Ishikawa (cell line): ENCODE results near the gene LPGAT1.

Experiments
- CEBPB ChIP-seq: IDR thresholded peaks from 2 replicates; pipeline ENCODE4 v1.6.1; 2012
- CREB1 ChIP-seq: IDR thresholded peaks from 2 replicates; pipeline ENCODE4 v1.6.1; 2012; ENCODE audit warnings: low read depth
- EGR1 ChIP-seq: IDR thresholded peaks from 2 replicates; pipeline ENCODE4 v1.6.1; 2012
- EP300 ChIP-seq: IDR thresholded peaks from 2 replicates; pipeline ENCODE4 v1.6.1; 2012; ENCODE audit warnings: borderline replicate concordance
- FOXM1 ChIP-seq: IDR thresholded peaks from 2 replicates; pipeline ENCODE4 v1.6.1; 2012; ENCODE audit warnings: low read depth, borderline replicate concordance
- NFIC ChIP-seq: IDR thresholded peaks from 2 replicates; pipeline ENCODE4 v1.6.1; 2012
- RAD21 ChIP-seq: IDR thresholded peaks from 2 replicates; pipeline ENCODE4 v1.6.1; 2012; ENCODE audit warnings: low read depth
- TAF1 ChIP-seq: IDR thresholded peaks from 2 replicates; pipeline ENCODE4 v1.6.1; 2012; ENCODE audit warnings: low read depth, mild to moderate bottlenecking
- TCF12 ChIP-seq: IDR thresholded peaks from 2 replicates; pipeline ENCODE4 v1.6.1; 2012; ENCODE audit warnings: low read depth
- TEAD4 ChIP-seq: IDR thresholded peaks from 2 replicates; pipeline ENCODE4 v1.6.1; 2012
- YY1 ChIP-seq: IDR thresholded peaks from 2 replicates; pipeline ENCODE4 v1.6.1; 2012; ENCODE audit warnings: low read depth
- ZBTB7A ChIP-seq: IDR thresholded peaks from 2 replicates; pipeline ENCODE4 v1.6.1; 2012; ENCODE audit warnings: low read depth
- TF ChIP-seq, protein P1 (sequence below): IDR thresholded peaks from 2 replicates; pipeline ENCODE4 v1.6.1; 2012; ENCODE audit warnings: low read depth, mild to moderate bottlenecking
- TF ChIP-seq, protein P2 (sequence below): IDR thresholded peaks from 2 replicates; pipeline ENCODE4 v1.6.1; 2012
- TF ChIP-seq, protein P3 (sequence below): IDR thresholded peaks from 2 replicates; pipeline ENCODE4 v1.6.1; 2012

The LPGAT1 gene

DNA sequence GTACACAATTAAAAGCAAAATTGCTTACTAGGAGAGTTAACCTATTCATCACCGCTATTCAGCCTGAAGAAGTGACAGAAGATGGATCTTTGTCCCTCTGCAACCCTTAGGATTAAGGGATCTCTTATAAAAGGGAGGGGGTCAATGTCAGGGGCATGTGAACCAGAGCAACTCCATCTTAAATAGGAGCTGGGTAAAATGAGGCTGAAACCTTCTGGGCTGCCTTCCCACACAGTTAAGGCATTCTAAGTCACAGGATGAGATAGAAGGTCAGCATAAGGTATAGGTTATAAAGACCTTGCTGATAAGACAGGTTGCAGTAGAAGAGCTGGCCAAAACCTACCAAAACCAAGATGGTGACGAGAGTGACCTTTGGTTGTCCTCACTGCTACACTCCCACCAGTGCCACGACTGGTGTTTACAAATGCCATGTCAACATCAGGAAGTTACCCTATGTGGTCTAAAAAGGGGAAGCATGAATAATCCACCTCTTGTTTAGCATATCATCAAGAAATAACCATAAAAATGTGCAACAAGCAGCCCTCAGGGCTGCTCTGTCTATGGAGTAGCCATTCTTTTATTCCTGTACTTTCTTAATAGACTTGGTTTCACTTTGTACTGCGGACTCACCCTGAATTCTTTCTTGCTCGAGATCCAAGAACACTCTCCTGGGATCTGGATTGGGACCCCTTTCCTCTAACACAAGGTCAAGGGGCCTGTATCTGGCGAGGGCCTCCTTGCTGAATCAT lies 119.8 kb downstream of the LPGAT1 start:
- no peak for TF ChIP-seq TAF1
- no peak for TF ChIP-seq ZBTB7A
- no peak for TF ChIP-seq CEBPB
- TF ChIP-seq, protein P1, sequence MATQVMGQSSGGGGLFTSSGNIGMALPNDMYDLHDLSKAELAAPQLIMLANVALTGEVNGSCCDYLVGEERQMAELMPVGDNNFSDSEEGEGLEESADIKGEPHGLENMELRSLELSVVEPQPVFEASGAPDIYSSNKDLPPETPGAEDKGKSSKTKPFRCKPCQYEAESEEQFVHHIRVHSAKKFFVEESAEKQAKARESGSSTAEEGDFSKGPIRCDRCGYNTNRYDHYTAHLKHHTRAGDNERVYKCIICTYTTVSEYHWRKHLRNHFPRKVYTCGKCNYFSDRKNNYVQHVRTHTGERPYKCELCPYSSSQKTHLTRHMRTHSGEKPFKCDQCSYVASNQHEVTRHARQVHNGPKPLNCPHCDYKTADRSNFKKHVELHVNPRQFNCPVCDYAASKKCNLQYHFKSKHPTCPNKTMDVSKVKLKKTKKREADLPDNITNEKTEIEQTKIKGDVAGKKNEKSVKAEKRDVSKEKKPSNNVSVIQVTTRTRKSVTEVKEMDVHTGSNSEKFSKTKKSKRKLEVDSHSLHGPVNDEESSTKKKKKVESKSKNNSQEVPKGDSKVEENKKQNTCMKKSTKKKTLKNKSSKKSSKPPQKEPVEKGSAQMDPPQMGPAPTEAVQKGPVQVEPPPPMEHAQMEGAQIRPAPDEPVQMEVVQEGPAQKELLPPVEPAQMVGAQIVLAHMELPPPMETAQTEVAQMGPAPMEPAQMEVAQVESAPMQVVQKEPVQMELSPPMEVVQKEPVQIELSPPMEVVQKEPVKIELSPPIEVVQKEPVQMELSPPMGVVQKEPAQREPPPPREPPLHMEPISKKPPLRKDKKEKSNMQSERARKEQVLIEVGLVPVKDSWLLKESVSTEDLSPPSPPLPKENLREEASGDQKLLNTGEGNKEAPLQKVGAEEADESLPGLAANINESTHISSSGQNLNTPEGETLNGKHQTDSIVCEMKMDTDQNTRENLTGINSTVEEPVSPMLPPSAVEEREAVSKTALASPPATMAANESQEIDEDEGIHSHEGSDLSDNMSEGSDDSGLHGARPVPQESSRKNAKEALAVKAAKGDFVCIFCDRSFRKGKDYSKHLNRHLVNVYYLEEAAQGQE, result no peak
- TF ChIP-seq, protein P2, sequence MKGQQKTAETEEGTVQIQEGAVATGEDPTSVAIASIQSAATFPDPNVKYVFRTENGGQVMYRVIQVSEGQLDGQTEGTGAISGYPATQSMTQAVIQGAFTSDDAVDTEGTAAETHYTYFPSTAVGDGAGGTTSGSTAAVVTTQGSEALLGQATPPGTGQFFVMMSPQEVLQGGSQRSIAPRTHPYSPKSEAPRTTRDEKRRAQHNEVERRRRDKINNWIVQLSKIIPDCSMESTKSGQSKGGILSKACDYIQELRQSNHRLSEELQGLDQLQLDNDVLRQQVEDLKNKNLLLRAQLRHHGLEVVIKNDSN, result no peak
- TF ChIP-seq EP300, result no peak
- no peak for TF ChIP-seq CREB1
- no peak for TF ChIP-seq RAD21
- no peak for TF ChIP-seq FOXM1

DNA sequence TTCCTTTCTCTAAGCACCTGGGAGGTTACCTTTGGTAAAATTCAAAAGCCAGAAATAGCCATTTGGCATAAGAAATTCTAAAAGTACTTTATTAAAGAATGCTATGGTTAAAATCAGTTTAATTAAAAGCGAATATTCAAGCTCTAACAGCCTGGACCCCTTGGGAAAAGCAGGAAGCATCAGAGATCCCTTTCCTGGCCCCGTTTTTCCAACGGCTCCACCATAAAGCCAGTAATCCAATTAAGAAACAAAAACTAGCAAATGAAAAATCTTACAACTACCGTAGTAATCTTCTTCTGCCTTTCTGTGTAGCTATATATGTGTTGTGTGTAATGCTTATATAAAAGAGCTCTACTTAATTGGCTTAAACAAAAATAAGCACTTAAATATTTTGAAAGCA lies 121.6 kb downstream of the LPGAT1 start:
- TF ChIP-seq EP300 (no peak), FOXM1 (no peak), CEBPB (no peak)

DNA sequence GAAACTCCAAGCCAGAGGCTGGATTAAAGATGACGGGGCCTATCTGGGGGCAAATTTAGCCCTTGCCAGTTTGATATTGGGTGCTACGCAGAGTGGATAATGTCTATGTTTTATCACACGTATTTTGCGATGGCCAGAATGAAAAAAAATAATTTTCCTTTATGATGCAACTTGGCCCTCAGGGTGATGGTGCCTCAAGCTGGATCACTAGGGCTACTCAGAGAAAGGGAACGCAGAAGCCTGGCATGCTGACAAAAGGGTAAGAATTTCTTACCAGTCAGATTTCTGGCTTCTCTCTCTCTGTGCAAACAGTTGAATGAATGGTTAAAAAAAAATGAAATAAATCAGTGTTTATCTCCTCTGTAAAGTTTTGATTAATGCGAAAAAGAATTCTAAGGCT lies 122.6 kb downstream of the LPGAT1 start:
- TF ChIP-seq, protein P2, result no peak
- TF ChIP-seq NFIC (no peak), YY1 (no peak), TCF12 (no peak), ZBTB7A (no peak), TEAD4 (no peak)
- TF ChIP-seq, protein P1, result no peak
- TF ChIP-seq, protein P3, sequence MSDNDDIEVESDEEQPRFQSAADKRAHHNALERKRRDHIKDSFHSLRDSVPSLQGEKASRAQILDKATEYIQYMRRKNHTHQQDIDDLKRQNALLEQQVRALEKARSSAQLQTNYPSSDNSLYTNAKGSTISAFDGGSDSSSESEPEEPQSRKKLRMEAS, result no peak

DNA sequence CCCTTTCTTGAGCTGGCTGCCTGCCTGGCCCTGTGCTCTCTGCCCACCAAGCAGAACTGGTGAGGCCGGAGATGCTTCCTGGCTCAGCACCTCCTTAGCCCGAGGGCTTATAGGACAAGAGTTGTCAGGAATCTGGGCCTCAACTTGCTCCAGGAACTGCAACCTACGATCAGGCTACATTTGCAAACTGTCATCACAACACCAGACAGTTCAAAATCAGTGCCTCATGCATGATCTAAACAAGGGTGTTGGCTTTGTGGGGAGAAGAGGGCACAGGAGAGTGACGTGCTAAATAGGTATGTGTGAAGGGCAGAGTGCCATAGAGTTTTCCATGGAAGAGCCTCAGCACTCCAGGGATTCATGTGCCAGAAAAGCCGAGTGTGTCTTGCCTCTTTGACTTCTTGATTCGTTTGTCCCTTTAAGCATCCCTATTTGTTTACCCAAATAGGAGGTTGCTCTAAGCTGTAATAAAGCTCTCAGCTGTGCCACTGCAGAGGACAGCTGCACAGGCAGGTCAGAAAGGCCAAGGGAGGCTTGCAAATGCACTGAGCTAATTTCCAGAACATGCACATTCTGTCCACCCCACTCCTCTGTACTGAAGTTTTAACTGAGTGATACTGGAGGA lies 125.0 kb downstream of the LPGAT1 start:
- TF ChIP-seq, protein P3, result no peak
- TF ChIP-seq ZBTB7A, result no peak
- no peak for TF ChIP-seq TCF12
- no peak for TF ChIP-seq TAF1
- no peak for TF ChIP-seq EP300
- no peak for TF ChIP-seq RAD21
- TF ChIP-seq NFIC, result no peak
- TF ChIP-seq YY1, result no peak
- no peak for TF ChIP-seq CREB1
- no peak for TF ChIP-seq FOXM1
- no peak for TF ChIP-seq EGR1
- no peak for TF ChIP-seq TEAD4
- no peak for TF ChIP-seq CEBPB
- TF ChIP-seq, protein P2, result no peak

DNA sequence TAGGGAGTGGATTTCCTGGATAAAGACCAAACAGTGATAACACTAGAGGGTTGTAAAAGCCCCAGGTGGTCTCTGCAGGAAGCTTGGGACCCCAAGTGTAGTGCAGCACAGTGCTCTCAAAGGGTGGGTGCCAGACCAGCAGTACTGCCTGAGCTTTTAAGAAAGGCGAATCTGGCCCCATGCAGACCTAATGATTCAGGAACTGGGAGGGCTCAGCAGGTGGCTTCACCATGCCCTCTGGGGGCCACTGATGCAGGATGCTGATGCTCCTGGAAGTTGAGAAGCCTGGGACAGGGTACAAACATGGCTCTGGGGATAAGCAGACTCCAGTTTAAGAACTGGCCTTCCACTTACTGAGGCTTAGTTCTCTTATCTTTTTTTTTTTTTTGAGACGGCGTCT lies 126.0 kb downstream of the LPGAT1 start:
- TF ChIP-seq RAD21 (no peak), TEAD4 (no peak), CEBPB (no peak), TCF12 (no peak), NFIC (no peak)
- TF ChIP-seq, protein P2, result no peak
